Thyroid gland (tissue), 4 donors: ENCODE results near the gene MALL.

Experiments
- CTCF ChIP-seq, 6 experiments: fragments of 200-600 bp in 3 of 6; fragments of 450-650 bp in 3 of 6; sonication (generic) in 3 of 6; IDR thresholded peaks; one replicate each; pipeline ENCODE4 v1.5.1; 2016 to 2019; ENCODE audit warnings: antibody characterized with exemption in 6 of 6, mild to moderate bottlenecking in 2 of 6, inconsistent platforms in 1 of 6, moderate library complexity in 1 of 6
- POLR2A ChIP-seq, 2 donors: fragments of 450-650 bp; IDR thresholded peaks; one replicate each; pipeline ENCODE4 v1.6.1; 2017; ENCODE audit warnings: antibody characterized with exemption in 2 of 2, mild to moderate bottlenecking in 2 of 2, moderate library complexity in 1 of 2

GRCh38 chr2:110107092-110108079 is 8.2 kb downstream of the MALL start:
- TF ChIP-seq CTCF (IDR thresholded peaks at IDR 0.05) (no peak), POLR2A (IDR thresholded peaks at IDR 0.05) (no peak)
